ENCODE data around the gene COBL.

Gene COBL

DNA sequence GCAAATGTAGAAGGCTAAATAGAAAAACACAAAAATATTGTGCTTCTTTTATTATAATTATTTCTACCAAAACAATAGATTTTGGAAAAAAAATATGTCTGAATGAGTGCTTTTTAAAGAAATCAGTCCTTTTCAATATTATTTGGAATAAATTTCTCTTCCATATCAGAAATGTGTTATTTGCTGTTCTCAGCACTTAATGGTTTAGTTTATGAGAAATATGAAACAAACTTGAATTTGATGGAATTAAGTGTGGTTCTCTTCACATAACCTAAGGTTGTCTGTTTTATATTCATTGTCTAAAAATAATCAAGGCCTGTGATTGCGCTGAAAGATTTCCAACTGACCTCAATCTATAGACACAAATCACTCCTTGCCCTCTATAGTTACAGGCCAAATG, 203.0 kb downstream of the COBL start:
- DNase-seq (ENCODE audit: low spot score) = no peak

DNA sequence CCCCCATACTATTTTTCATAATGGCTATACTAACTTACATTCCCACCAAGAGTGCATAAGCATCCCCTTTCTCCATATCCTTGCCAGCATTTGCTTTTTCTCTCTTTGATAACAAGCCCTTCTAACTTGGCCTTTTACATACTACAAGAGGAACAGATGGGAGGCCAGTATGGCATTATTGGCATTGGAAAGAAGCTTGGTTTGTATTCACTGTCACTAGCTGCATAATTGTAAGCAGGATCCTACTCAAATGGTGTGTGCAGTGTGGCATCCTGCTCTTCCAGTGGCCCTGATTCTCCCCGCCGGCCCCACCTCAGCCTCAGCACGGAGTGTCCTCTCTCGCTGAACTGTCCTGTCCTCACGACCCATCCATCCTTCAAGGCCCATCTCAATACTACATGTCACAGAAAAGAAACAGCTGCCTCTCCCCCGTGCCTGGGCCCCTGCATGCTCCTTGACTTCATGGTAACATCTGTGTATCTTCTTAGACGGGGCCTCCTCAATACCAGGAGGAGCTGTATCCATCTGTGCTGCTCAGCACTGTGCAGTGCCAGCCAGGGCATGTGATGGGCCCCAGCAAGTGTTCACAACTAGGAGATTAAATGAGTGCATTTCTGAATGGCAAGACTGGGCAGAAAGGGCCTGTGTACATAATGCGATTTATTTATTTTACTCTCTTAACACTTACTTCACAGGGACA, 205.2 kb downstream of the COBL start:
- DNase-seq (ENCODE audit: low spot score) = no peak

DNA sequence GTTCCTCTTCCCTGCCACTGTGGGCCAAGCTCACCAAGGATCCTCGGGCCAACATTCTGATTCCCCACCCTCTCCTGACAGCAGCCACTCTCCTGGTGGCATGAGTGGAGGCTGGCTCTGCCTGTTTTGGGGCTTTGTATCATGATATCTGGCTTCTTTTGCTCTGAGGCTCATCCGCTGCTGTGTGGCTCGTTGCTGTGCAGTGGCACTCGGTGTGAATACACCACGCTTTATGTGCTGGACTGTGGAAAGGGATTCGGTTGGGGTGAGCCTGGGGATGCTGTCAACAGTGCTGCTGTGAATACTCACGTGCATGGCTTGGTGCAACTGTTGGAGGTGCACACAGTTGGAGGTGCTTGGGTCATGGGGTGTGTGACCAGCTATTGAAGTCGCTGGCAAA, 208.5 kb downstream of the COBL start:
- no peak for DNase-seq (ENCODE audit: low spot score)

DNA sequence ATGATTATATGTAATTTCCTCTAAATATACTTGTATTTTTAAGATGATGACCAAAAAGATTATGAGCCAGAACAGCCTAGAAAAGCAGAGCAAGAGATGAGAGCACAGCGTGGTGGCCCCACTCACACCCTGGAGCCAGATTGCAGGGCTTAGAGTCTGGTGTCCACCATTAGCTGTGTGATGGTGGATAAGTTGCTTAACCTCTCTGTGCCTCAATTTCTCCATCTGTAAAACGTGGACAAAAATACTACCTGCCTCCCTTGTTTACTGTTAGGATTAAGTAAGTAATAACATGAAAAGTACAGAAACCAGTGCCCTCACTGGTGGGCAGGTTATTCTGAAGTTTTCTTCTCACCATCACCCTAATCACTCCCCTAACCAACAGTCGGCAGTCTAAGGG, 212.3 kb downstream of the COBL start:
- DNase-seq (ENCODE audit: low spot score) = no peak

- no peak for DNase-seq (ENCODE audit: low spot score)
Observed at GRCh38 chr7:51103718-51104117, 212.9 kb downstream of the COBL start.

- no peak for DNase-seq (ENCODE audit: low spot score)
Observed at GRCh38 chr7:51102828-51103227, 213.8 kb downstream of the COBL start.

- DNase-seq (ENCODE audit: low spot score) = no peak
Observed at GRCh38 chr7:51101111-51101757, 215.4 kb downstream of the COBL start.

GRCh38 chr7:51090411-51090810, 226.2 kb downstream of the COBL start:
- DNase-seq (ENCODE audit: low spot score) = no peak

- DNase-seq (ENCODE audit: low spot score) = no peak
Observed at GRCh38 chr7:51085034-51085692, 231.4 kb downstream of the COBL start.

- no peak for DNase-seq (ENCODE audit: low spot score)
Observed at GRCh38 chr7:51084121-51084520, 232.5 kb downstream of the COBL start.

DNA sequence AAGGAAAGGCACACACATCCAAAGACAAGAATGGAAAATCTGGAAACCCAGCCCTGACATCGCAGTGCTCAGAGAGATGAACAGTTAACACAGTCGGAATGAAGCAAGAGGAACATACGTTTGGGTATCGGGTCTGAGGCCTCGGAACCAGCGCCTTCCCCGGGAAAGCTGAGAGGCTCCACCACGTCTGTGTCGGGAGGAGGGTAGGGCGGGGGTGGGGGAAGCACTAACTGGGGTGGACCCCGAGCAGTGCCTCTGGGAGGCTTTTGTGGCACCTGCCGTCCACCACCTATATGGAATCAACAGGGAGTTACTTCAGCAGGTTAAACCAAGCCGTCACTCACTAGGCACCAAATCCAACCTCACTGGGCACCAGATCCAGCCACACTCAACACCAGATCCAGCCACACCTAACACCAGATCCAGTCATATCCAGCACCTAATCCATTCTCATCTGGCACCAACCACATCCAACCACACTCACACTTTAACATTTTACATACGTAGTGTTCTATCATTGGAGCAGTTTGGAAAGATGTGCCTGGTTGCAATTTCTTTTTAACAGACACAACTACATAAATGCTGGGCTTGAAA, 233.6 kb downstream of the COBL start:
- DNase-seq (ENCODE audit: low spot score) = no peak

DNA sequence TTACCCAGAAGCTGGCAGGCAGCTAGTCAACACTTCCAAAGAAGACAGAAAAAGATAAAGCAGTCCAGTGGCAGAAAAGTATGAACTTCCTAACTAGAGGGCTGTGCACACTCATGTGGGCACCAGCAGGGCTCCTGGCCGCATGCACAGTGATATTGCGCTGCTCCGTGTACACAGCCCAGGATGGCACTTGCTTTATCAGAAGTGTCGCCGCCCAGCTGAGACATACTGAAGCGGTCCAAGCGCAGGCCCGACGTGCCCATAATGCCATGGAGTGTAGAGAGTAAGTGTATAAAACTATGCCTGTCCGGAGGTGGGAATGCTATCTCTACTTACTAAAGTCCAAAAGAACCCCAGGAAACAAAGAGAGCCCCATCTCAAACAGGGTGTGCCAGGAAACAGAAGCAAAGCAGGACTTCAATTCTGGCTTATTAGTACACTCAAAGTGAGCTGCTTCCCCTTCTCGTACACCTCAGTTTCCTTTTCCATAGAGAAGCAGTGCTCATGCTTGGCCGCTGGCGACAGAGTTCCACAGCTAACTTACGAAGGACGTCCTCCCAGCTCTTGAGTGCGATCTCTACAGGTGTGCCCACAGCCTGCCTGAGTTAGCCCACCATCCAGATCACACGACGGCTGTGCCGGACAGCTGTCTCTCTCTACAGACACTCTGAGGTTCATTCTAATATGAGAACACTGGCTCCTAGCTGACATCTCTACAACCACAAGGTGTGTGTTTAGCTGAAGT, 234.3 kb downstream of the COBL start:
- DNase-seq (ENCODE audit: low spot score) = no peak

GRCh38 chr7:51081270-51081890, 235.2 kb downstream of the COBL start:
- no peak for DNase-seq (ENCODE audit: low spot score)

DNA sequence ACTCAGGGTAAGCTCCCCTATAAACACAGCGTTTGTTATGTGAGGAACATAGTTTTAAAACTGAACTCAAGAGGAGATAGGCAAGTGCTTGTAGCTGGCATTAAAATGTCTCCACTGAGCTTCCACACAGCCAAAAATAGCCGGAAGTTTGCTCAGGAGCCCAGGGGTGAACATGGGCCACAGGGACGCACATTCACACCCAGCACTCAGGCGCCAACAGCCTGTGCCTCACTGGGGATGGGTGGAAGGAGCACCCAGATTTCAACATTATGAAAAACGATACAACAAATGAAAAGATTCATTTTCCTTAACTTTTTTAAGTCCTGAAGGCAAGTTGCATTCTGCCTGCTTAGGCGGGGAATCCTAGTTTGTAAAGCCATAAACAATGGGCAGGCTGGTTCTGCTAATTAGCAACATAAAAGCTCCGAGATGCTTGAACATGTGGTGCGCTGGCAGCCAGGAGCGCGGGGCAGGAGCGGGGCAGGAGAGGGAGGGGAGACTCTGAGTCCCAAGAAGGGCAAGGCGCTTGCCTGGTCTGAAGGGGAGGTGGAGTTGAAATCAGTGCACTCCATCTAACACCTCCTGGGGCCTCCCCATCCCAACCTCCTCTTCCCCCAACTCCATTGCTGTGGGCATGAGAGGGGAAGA, 235.9 kb downstream of the COBL start:
- no peak for DNase-seq (ENCODE audit: low spot score)

DNA sequence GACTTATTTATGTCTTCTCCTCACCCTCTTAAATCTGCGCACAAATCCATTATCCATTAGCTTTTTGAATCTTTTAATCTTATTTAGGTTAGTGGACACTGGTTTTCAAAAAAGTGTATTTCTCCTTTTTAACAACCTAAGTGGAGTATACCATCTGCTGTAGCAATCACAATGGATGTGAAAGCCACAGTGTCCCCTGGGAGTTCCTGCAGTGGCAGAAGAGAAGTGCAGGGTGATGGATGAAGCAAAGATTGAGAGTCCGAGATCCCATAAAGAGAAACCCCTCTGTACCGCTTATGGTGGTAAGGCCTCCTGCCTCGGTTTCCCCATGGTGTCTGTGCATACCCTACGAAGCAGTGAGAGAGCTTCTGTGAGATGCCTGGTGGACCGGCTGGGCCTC, 236.4 kb downstream of the COBL start:
- no peak for DNase-seq (ENCODE audit: low spot score)

DNA sequence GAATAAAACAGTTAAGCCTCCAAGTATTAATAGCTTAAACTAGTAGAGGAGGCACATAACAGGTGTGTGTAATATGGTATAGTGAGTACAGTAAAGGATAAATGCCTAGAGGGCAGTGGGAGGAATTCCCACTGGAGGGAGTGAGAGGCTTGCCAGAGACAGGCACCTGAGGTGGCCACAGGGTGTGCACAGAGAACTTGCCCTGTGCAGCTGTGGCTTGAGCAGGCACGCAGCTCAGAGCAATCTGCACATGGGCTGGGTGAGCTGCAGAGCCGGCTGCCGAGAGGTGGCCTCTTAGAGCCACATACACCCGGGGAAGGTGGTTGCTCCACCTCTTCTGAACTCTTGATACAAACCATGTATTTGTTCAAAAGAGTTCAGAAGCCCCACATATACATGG, 237.1 kb downstream of the COBL start:
- DNase-seq (ENCODE audit: low spot score) = no peak

GRCh38 chr7:51078653-51079052, 238.0 kb downstream of the COBL start:
- no peak for DNase-seq (ENCODE audit: low spot score)

DNA sequence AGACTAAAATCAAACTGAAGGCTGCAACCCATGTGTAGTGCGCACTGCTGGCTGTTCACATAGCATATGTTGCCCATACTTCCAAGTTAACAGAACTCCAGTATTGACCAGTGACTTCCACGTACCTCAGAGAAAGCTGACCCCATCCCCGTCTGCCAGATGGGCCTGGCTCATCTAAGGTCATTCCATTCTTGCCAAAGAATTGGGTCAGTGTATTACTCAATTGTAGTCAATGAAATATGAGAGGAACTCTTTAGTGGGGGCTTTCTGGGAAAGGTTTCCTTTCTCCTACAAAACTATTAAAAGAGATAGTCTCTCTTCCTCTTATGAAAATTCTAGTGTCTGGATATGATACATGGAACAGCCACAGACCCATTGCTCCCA, 238.6 kb downstream of the COBL start:
- DNase-seq (ENCODE audit: low spot score) = no peak

- DNase-seq (ENCODE audit: low spot score) = no peak
Observed at GRCh38 chr7:51077316-51077986, 239.2 kb downstream of the COBL start.

DNA sequence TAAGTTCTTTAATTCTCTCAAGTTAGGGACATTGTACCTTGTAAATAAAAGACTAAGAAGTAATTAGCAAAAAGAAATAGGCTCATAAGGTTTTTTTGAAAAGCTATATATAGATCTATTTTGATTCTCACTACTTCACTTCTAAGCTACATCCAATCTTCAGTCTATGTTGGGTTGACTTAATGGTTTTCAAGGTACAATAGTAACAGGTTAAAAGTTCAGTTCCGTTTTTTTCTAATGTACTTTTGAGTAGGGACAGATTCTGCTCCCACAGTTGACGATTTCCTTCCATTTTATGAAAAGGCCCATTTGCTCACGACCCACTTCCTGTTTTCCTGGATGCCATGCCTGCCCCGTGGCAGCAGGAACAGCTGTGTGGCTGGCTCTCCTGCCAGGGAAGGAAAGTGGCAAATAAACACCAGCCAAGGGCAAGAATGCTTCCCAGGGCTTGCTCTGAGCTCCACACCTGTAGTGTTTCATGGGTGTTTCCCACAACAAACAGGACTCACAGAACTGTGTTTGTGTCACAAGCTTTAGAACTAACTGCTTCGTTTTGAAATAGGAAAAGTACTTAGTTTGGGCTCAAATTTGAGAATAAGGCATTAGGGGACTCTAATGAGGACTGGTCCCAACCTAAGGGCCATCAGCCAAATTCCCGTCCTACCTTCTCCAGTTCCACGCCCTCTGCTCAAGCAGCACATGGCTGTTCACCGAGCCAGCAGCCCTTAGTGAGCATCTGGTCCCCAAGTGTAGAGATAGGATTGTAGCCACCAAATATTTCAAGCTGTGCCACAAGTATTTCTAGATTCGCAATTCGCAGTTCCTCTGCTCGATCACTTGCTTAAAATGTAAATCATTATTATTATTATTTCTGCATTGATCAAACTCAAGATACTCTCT, 240.7 kb downstream of the COBL start:
- DNase-seq (ENCODE audit: low spot score) = no peak

Data from activated CD4-positive, alpha-beta T cell treated with anti-CD3 and anti-CD28 coated beads, Interleukin-2, Interleukin-4, amounts not matched to agents 100 ng/mL and 50 ng/mL, durations not matched to agents 16 hours and 8 hours (primary cell).